ENCODE results near the gene HSD17B2. TPM values are rescaled to one million over a fixed set of nuclear protein-coding genes. Genes with fewer than 3 reads are reported as not detected.

Gene HSD17B2
- total and polyA plus RNA-seq, 5 donors from 2014 or later, result 0.06 TPM; not detected in 4

DNA sequence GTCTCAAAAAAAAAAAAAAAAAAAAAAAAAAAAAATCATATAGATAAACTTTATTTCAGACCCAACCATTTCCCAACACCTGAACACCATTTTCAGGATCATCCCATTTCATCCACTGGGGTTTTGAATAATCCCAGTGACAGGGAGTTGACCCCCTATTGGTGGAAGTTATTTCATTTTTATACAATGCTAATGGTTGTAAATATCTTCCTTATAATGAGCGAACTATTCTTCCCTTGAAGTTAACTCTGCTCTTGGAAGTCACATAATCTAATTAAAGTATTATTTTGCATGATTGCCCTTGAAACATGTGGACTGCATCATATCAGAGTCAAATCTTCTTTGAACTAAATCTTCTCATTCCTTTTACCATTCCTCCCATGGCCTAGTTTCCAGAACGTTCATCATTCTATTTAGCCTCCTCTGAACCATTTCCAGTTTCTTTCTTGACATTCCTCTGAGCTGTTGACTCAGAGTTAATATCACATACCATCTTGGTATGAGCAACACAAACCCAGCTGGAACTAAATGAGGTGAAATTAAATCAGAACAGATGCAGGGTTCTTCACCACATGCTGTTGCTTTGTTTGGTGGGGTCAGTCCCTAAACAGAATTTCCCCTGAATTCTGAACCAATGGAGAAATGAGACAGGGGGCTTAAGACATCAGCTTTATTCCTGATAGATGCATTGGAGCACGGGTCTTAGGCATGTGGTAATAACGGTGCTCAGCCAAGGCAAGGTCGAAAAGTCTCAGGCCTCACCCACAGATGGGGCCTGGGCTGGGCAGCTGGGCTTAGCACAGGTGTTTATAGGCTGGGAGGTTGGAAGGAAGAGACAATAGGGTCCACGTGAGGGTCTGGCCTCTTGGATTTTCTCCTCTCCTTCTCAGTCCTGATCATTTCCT is 8.9 kb downstream of the HSD17B2 start:
- Mint-ChIP-seq H3K36me3 (no peaks in the 10 kb centered on the region), H3K27me3 (peaks cover 5% of the 10 kb centered on the region), H3K9me3 (peaks cover 0 to 2% (median 0%) of the 10 kb centered on the region in 7 donors), H3K4me3 (no peak overlapping the region), H3K4me1 (no peaks in the 10 kb centered on the region), H3K27ac (no peak overlapping the region)
- no peak for DNase-seq
- H3K4me3 ChIP-seq (ENCODE audit: low read depth, low read length), result no peak overlapping the region
- H3K36me3 ChIP-seq (ENCODE audit: control insufficient read depth, insufficient read depth, low read length), result no peaks in the 10 kb centered on the region
- no peak for ATAC-seq (ENCODE audit: low read depth in 2 of 2)
- no peaks in the 10 kb centered on the region for H3K4me1 ChIP-seq (ENCODE audit: control insufficient read depth, insufficient read depth, low read length, poor library complexity, severe bottlenecking)
- no peaks in the 10 kb centered on the region for H3K9me3 ChIP-seq (ENCODE audit: control insufficient read depth in 2 of 2, low read length in 2 of 2)
- no peak overlapping the region for H3K27ac ChIP-seq (ENCODE audit: insufficient read depth, low read length, poor library complexity, severe bottlenecking)
- H3K27me3 ChIP-seq (ENCODE audit: control insufficient read depth, insufficient read depth, low read length), result peaks cover 3% of the 10 kb centered on the region

DNA sequence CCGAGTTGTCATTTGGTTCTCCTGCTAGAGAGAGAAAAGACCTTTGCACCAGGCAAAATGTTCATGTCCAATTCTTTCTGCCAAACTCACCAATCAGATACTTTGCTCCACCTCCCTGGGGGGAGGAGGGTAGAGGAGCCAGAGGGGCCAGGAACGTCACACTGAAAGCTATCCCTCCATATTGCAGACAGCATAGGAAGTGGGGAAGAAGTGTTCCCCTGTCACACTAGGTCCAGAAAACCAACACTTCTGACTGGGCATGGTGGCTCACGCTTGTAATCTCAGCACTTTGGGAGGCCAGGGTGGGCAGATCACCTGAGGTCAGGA is 9.5 kb downstream of the HSD17B2 start:
- H3K4me1 ChIP-seq (ENCODE audit: control insufficient read depth, insufficient read depth, low read length, poor library complexity, severe bottlenecking), result no peaks in the 10 kb centered on the region
- H3K36me3 ChIP-seq (ENCODE audit: control insufficient read depth, insufficient read depth, low read length), result no peaks in the 10 kb centered on the region
- Mint-ChIP-seq H3K36me3 (no peaks in the 10 kb centered on the region), H3K4me3 (no peak overlapping the region), H3K27ac (no peak overlapping the region), H3K9me3 (peaks cover 0 to 2% (median 0%) of the 10 kb centered on the region in 7 donors), H3K27me3 (peaks cover 5% of the 10 kb centered on the region), H3K4me1 (no peaks in the 10 kb centered on the region)
- no peak overlapping the region for H3K4me3 ChIP-seq (ENCODE audit: low read depth, low read length)
- H3K9me3 ChIP-seq (ENCODE audit: control insufficient read depth in 2 of 2, low read length in 2 of 2), result no peaks in the 10 kb centered on the region
- H3K27me3 ChIP-seq (ENCODE audit: control insufficient read depth, insufficient read depth, low read length), result peaks cover 3% of the 10 kb centered on the region
- no peak overlapping the region for H3K27ac ChIP-seq (ENCODE audit: insufficient read depth, low read length, poor library complexity, severe bottlenecking)
- ATAC-seq (ENCODE audit: low read depth in 2 of 2), result no peak
- DNase-seq, result no peak

DNA sequence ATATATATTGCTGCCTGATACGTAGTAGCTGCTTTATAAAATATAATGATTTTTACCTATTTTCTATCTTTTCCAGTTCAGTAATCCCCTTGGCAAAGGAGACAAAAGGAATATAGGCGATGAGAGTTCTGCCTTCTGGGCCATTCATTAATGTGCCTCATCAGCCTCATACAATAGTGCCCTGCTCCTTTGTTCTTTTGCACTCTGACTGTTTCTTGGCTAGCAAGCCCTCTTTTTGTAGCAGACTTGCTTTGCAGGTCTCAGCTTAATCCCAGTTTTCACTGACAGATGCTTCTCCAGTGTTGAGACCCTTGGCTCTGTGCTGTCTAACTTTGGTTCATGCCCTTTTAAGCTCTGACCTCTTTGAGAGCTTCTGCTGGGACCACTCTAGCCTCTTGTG is 10.4 kb downstream of the HSD17B2 start:
- DNase-seq (no peak), ATAC-seq (ENCODE audit: low read depth in 2 of 2) (no peak)
- H3K27me3 Mint-ChIP-seq, result peaks cover 5% of the 10 kb centered on the region
- no peak overlapping the region for H3K4me3 ChIP-seq (ENCODE audit: low read depth, low read length)
- no peak overlapping the region for H3K27ac Mint-ChIP-seq
- H3K9me3 ChIP-seq (ENCODE audit: control insufficient read depth in 2 of 2, low read length in 2 of 2), result no peaks in the 10 kb centered on the region
- H3K36me3 ChIP-seq (ENCODE audit: control insufficient read depth, insufficient read depth, low read length), result no peaks in the 10 kb centered on the region
- H3K9me3 Mint-ChIP-seq, result peaks cover 0 to 2% (median 0%) of the 10 kb centered on the region in 7 donors
- H3K4me1 ChIP-seq (ENCODE audit: control insufficient read depth, insufficient read depth, low read length, poor library complexity, severe bottlenecking), result no peaks in the 10 kb centered on the region
- H3K4me1 Mint-ChIP-seq, result no peaks in the 10 kb centered on the region
- no peak overlapping the region for H3K27ac ChIP-seq (ENCODE audit: insufficient read depth, low read length, poor library complexity, severe bottlenecking)
- peaks cover 3% of the 10 kb centered on the region for H3K27me3 ChIP-seq (ENCODE audit: control insufficient read depth, insufficient read depth, low read length)
- no peak overlapping the region for H3K4me3 Mint-ChIP-seq
- no peaks in the 10 kb centered on the region for H3K36me3 Mint-ChIP-seq

DNA sequence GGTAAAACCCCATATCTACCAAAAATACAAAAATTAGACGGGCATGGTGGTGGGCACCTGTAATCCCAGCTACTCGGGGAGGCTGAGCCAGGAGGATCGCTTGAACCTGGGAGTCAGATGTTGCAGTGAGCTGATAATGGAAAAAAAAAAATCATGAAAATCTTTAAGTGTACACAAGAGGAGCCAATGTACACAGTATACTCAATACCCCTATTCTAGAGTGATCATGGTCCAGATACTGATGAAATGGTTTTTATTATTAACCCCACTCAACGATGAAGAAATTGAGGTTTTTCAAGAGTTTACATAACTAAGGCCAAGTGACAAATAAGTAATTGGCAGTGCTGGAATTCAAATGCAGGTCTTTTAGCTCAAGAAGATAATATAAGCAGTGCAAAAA is 11.5 kb downstream of the HSD17B2 start:
- H3K27ac ChIP-seq (ENCODE audit: insufficient read depth, low read length, poor library complexity, severe bottlenecking), result no peak overlapping the region
- no peak overlapping the region for H3K4me3 ChIP-seq (ENCODE audit: low read depth, low read length)
- no peaks in the 10 kb centered on the region for H3K4me1 Mint-ChIP-seq
- no peaks in the 10 kb centered on the region for H3K36me3 Mint-ChIP-seq
- H3K27me3 Mint-ChIP-seq, result peaks cover 5% of the 10 kb centered on the region
- peaks cover 3% of the 10 kb centered on the region for H3K27me3 ChIP-seq (ENCODE audit: control insufficient read depth, insufficient read depth, low read length)
- H3K9me3 Mint-ChIP-seq, result peaks cover 0 to 2% (median 0%) of the 10 kb centered on the region in 7 donors
- H3K27ac Mint-ChIP-seq, result no peak overlapping the region
- ATAC-seq (ENCODE audit: low read depth in 2 of 2), result no peak
- H3K4me3 Mint-ChIP-seq, result no peak overlapping the region
- H3K4me1 ChIP-seq (ENCODE audit: control insufficient read depth, insufficient read depth, low read length, poor library complexity, severe bottlenecking), result no peaks in the 10 kb centered on the region
- no peaks in the 10 kb centered on the region for H3K36me3 ChIP-seq (ENCODE audit: control insufficient read depth, insufficient read depth, low read length)
- no peak for DNase-seq
- H3K9me3 ChIP-seq (ENCODE audit: control insufficient read depth in 2 of 2, low read length in 2 of 2), result no peaks in the 10 kb centered on the region

DNA sequence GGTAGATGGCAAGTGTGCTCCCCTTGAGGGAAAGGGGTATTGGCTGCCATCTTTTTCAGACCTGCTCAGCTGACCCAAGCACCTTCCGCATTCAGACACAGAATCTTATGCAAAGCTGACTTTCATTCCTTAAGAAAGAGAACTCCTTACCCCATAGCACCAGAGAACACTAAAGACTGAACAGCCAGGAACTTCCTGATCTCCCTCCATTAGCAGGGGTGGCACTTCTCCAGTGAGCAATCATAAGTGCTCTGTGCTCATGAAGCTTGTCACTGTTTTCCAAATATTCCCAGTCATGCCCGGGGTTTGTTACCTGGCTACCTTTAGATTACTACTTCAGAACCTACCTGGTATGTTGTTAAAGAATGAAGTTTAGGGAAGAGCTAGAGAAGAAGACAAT is 11.9 kb downstream of the HSD17B2 start:
- no peak for DNase-seq
- H3K4me1 Mint-ChIP-seq, result no peaks in the 10 kb centered on the region
- peaks cover 0 to 2% (median 0%) of the 10 kb centered on the region in 7 donors for H3K9me3 Mint-ChIP-seq
- H3K27ac Mint-ChIP-seq, result no peak overlapping the region
- H3K27ac ChIP-seq (ENCODE audit: insufficient read depth, low read length, poor library complexity, severe bottlenecking), result no peak overlapping the region
- no peaks in the 10 kb centered on the region for H3K4me1 ChIP-seq (ENCODE audit: control insufficient read depth, insufficient read depth, low read length, poor library complexity, severe bottlenecking)
- no peak overlapping the region for H3K4me3 Mint-ChIP-seq
- H3K9me3 ChIP-seq (ENCODE audit: control insufficient read depth in 2 of 2, low read length in 2 of 2), result no peaks in the 10 kb centered on the region
- ATAC-seq (ENCODE audit: low read depth in 2 of 2), result no peak
- H3K36me3 Mint-ChIP-seq, result no peaks in the 10 kb centered on the region
- H3K36me3 ChIP-seq (ENCODE audit: control insufficient read depth, insufficient read depth, low read length), result no peaks in the 10 kb centered on the region
- peaks cover 3% of the 10 kb centered on the region for H3K27me3 ChIP-seq (ENCODE audit: control insufficient read depth, insufficient read depth, low read length)
- peaks cover 5% of the 10 kb centered on the region for H3K27me3 Mint-ChIP-seq
- H3K4me3 ChIP-seq (ENCODE audit: low read depth, low read length), result no peak overlapping the region

DNA sequence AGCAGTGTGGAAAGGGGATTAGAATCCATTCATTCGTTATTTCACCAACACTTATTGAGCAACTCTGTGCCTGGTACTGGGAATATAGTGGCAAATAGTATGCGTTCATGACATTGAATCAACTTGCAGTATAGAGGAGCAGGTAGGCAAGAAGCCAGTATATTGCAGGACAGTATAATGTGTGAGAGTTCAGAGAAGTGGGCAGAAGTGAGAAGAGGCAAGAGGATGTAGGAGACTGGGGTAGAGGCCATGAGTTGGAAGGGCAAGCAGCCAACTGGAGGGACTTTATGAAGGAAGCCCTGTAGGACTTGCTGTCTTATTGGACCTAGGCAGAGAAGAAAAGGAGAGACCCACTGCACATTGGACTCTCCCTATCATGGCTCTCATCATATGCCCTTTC is 12.3 kb downstream of the HSD17B2 start:
- H3K9me3 Mint-ChIP-seq, result peaks cover 0 to 2% (median 0%) of the 10 kb centered on the region in 7 donors
- no peak overlapping the region for H3K27ac Mint-ChIP-seq
- Histone ChIP-seq H3K4me3 (ENCODE audit: low read depth, low read length) (no peak overlapping the region), H3K4me1 (ENCODE audit: control insufficient read depth, insufficient read depth, low read length, poor library complexity, severe bottlenecking) (no peaks in the 10 kb centered on the region), H3K36me3 (ENCODE audit: control insufficient read depth, insufficient read depth, low read length) (no peaks in the 10 kb centered on the region), H3K9me3 (ENCODE audit: control insufficient read depth in 2 of 2, low read length in 2 of 2) (no peaks in the 10 kb centered on the region), H3K27me3 (ENCODE audit: control insufficient read depth, insufficient read depth, low read length) (peaks cover 3% of the 10 kb centered on the region), H3K27ac (ENCODE audit: insufficient read depth, low read length, poor library complexity, severe bottlenecking) (no peak overlapping the region)
- peaks cover 5% of the 10 kb centered on the region for H3K27me3 Mint-ChIP-seq
- no peak overlapping the region for H3K4me3 Mint-ChIP-seq
- H3K36me3 Mint-ChIP-seq, result no peaks in the 10 kb centered on the region
- H3K4me1 Mint-ChIP-seq, result no peaks in the 10 kb centered on the region
- ATAC-seq (ENCODE audit: low read depth in 2 of 2), result no peak
- no peak for DNase-seq

DNA sequence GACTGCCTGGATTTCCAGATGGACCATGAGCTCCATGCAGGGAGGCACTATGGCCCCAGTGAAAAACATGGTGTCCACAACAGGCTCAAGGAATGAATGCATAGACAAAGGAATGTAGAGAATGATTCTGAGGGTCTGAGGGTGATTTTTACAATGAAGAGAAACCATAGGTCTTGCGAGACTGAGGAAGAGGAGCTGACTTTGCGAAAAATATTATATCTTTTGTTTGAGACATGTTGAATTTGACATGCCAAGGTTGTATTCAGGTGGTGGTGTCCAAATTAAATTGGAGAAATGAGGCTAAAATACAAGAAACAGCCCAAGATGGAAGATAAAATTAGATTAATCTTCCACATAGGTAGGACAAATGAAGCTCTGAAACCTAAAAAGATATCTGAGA is 12.7 kb downstream of the HSD17B2 start:
- H3K36me3 ChIP-seq (ENCODE audit: control insufficient read depth, insufficient read depth, low read length), result no peaks in the 10 kb centered on the region
- Mint-ChIP-seq H3K36me3 (no peaks in the 10 kb centered on the region), H3K27ac (no peak overlapping the region), H3K4me3 (no peak overlapping the region), H3K27me3 (peaks cover 5% of the 10 kb centered on the region), H3K9me3 (peaks cover 0 to 2% (median 0%) of the 10 kb centered on the region in 7 donors), H3K4me1 (no peaks in the 10 kb centered on the region)
- H3K4me1 ChIP-seq (ENCODE audit: control insufficient read depth, insufficient read depth, low read length, poor library complexity, severe bottlenecking), result no peaks in the 10 kb centered on the region
- DNase-seq (no peak), ATAC-seq (ENCODE audit: low read depth in 2 of 2) (no peak)
- no peak overlapping the region for H3K4me3 ChIP-seq (ENCODE audit: low read depth, low read length)
- H3K27me3 ChIP-seq (ENCODE audit: control insufficient read depth, insufficient read depth, low read length), result peaks cover 3% of the 10 kb centered on the region
- H3K9me3 ChIP-seq (ENCODE audit: control insufficient read depth in 2 of 2, low read length in 2 of 2), result no peaks in the 10 kb centered on the region
- H3K27ac ChIP-seq (ENCODE audit: insufficient read depth, low read length, poor library complexity, severe bottlenecking), result no peak overlapping the region

DNA sequence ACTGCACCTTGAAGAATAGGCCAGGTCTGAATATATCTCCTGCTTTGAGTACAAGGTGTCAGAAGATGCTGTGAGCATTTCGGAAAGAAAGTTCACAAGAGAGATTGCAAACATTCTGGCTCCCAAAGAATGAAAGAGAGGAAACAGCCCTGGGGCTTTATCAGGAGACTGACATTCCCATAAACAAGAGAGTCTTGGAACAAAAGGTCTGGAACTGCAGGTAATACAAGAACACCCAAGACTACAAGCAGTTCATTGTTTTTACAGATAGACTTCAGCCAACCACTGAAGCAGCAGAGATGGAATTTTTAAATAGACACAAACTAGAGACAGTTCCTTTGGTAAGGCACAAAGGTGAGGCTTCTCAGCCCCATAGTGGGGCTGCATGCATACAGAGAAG is 14.4 kb downstream of the HSD17B2 start:
- Mint-ChIP-seq H3K4me1 (no peaks in the 10 kb centered on the region), H3K4me3 (no peak overlapping the region), H3K27me3 (peaks cover 5% of the 10 kb centered on the region), H3K27ac (no peak overlapping the region), H3K9me3 (peaks cover 0 to 2% (median 0%) of the 10 kb centered on the region in 7 donors), H3K36me3 (no peaks in the 10 kb centered on the region)
- Histone ChIP-seq H3K4me3 (ENCODE audit: low read depth, low read length) (no peak overlapping the region), H3K36me3 (ENCODE audit: control insufficient read depth, insufficient read depth, low read length) (no peaks in the 10 kb centered on the region), H3K4me1 (ENCODE audit: control insufficient read depth, insufficient read depth, low read length, poor library complexity, severe bottlenecking) (no peaks in the 10 kb centered on the region), H3K9me3 (ENCODE audit: control insufficient read depth in 2 of 2, low read length in 2 of 2) (no peaks in the 10 kb centered on the region), H3K27ac (ENCODE audit: insufficient read depth, low read length, poor library complexity, severe bottlenecking) (no peak overlapping the region), H3K27me3 (ENCODE audit: control insufficient read depth, insufficient read depth, low read length) (peaks cover 3% of the 10 kb centered on the region)
- ATAC-seq (ENCODE audit: low read depth in 2 of 2) (no peak), DNase-seq (no peak)

Measured in CD4-positive, CD25-positive, alpha-beta regulatory T cell (primary cell).